DND-41 (cell line): ENCODE results near the gene CPT1C.

Source experiments
- ATAC-seq: fragments of 200-7000 bp; cut with Tn5 transposase; 3 replicates; pipeline ENCODE4 v1.9.1; 2021; ENCODE audit warnings: low read depth; ENCODE audit not compliant: insufficient read depth
- DNase-seq: peaks from one replicate; pipeline ENCODE4 v3.0.0-alpha.2; 2020
- H2AFZ ChIP-seq: 2 replicates; pipeline ENCODE4 v1.6.0; 2012; ENCODE audit warnings: low read depth, low read length
- H3K27ac ChIP-seq: 2 replicates; pipeline ENCODE4 v1.5.1; 2012; ENCODE audit warnings: low read length, inconsistent platforms
- H3K27me3 ChIP-seq: fragments of 200-600 bp; sonication (generic); 2 replicates; pipeline ENCODE4 v1.6.0; 2012; ENCODE audit warnings: low read length, mild to moderate bottlenecking, inconsistent platforms; ENCODE audit not compliant: insufficient read depth, poor library complexity
- H3K36me3 ChIP-seq: 2 replicates; pipeline ENCODE4 v1.5.1; 2012; ENCODE audit warnings: low read length, inconsistent platforms; ENCODE audit not compliant: insufficient read depth
- H3K4me1 ChIP-seq: 2 replicates; pipeline ENCODE4 v1.5.1; 2012; ENCODE audit warnings: mild to moderate bottlenecking, low read length; ENCODE audit not compliant: insufficient read depth
- H3K4me2 ChIP-seq: 2 replicates; pipeline ENCODE4 v1.6.0; 2012; ENCODE audit warnings: mild to moderate bottlenecking, moderate library complexity, low read length, inconsistent platforms; ENCODE audit not compliant: insufficient read depth
- H3K4me3 ChIP-seq, 2 experiments: fragments of 200-600 bp in 1 of 2; shearing (Covaris generic) in 1 of 2; 2 replicates each; pipeline ENCODE4 v1.5.1; 2012 to 2016; ENCODE audit warnings: inconsistent platforms in 2 of 2, low read length in 2 of 2, mild to moderate bottlenecking in 2 of 2, low read depth in 1 of 2, moderate library complexity in 1 of 2
- H3K79me2 ChIP-seq: 2 replicates; pipeline ENCODE4 v1.6.0; 2012; ENCODE audit warnings: low read length, inconsistent platforms; ENCODE audit not compliant: insufficient read depth
- H3K9ac ChIP-seq: 2 replicates; pipeline ENCODE4 v1.6.0; 2012; ENCODE audit warnings: low read depth, mild to moderate bottlenecking, inconsistent platforms, low read length, moderate library complexity
- H3K9me3 ChIP-seq: 2 replicates; pipeline ENCODE4 v1.5.1; 2012; ENCODE audit warnings: low read length, moderate library complexity, mild to moderate bottlenecking, inconsistent platforms; ENCODE audit not compliant: insufficient read depth, severe bottlenecking
- H4K20me1 ChIP-seq: 2 replicates; pipeline ENCODE4 v1.6.0; 2012; ENCODE audit warnings: low read length; ENCODE audit not compliant: insufficient read depth
- EZH2 ChIP-seq: IDR thresholded peaks from 3 replicates; pipeline ENCODE4 v1.6.1; 2012; ENCODE audit warnings: borderline replicate concordance, low read depth, mild to moderate bottlenecking, moderate library complexity, low read length, inconsistent platforms; ENCODE audit not compliant: severe bottlenecking
- TF ChIP-seq, protein P1 (sequence below): IDR thresholded peaks from 2 replicates; pipeline ENCODE4 v1.5.1; 2012; ENCODE audit warnings: borderline replicate concordance, low read length, moderate library complexity, mild to moderate bottlenecking; ENCODE audit not compliant: poor library complexity, severe bottlenecking; ENCODE audit errors: extremely low read depth

CPT1C gene

DNA sequence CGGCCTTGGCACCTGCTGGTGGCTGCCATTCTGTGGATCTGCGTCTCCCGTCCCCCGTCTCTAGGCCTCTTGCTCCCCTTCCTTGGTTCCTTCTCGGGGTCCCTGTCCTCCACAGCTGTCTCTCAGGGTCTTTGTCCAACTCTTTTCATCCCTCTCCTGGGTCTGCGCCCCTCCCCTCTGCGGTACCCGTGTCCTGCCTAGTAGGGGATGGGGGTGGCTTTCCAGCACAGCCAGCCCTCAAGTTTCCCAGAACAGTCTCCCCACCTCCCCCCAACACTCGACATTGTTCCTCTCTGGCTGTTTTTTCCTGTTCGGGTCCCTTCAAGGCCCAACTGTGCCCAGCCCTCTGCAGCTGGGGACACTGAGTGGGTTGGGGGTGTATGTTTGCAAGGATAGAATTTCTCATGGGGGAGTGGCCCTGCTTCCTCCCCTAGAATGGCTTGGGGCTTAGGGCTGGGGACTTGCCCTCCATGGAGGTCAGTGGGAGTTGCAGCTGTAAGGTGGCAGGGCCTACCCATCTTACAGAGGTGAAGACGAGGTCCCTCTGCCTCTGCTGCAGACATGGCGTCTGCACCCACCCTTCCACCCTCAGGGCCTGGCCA is 2.3 kb upstream of the CPT1C start:
- Histone ChIP-seq H3K9ac (no peak overlapping the region), H2AFZ (no peak overlapping the region), H3K27me3 (no peaks in the 10 kb centered on the region), H3K4me2 (no peak overlapping the region), H3K36me3 (peaks cover 57% of the 10 kb centered on the region), H3K4me3 (no peak overlapping the region), H3K9me3 (no peaks in the 10 kb centered on the region), H3K4me1 (no peaks in the 10 kb centered on the region), H3K79me2 (peaks cover 7% of the 10 kb centered on the region; the same call in 1 of the 2 replicates), H3K27ac (no peak overlapping the region), H4K20me1 (peaks cover 50% of the 10 kb centered on the region)
- TF ChIP-seq EZH2 = no peak
- TF ChIP-seq, protein P1, sequence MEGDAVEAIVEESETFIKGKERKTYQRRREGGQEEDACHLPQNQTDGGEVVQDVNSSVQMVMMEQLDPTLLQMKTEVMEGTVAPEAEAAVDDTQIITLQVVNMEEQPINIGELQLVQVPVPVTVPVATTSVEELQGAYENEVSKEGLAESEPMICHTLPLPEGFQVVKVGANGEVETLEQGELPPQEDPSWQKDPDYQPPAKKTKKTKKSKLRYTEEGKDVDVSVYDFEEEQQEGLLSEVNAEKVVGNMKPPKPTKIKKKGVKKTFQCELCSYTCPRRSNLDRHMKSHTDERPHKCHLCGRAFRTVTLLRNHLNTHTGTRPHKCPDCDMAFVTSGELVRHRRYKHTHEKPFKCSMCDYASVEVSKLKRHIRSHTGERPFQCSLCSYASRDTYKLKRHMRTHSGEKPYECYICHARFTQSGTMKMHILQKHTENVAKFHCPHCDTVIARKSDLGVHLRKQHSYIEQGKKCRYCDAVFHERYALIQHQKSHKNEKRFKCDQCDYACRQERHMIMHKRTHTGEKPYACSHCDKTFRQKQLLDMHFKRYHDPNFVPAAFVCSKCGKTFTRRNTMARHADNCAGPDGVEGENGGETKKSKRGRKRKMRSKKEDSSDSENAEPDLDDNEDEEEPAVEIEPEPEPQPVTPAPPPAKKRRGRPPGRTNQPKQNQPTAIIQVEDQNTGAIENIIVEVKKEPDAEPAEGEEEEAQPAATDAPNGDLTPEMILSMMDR = no peak
- ATAC-seq (no peak), DNase-seq (no peak)

DNA sequence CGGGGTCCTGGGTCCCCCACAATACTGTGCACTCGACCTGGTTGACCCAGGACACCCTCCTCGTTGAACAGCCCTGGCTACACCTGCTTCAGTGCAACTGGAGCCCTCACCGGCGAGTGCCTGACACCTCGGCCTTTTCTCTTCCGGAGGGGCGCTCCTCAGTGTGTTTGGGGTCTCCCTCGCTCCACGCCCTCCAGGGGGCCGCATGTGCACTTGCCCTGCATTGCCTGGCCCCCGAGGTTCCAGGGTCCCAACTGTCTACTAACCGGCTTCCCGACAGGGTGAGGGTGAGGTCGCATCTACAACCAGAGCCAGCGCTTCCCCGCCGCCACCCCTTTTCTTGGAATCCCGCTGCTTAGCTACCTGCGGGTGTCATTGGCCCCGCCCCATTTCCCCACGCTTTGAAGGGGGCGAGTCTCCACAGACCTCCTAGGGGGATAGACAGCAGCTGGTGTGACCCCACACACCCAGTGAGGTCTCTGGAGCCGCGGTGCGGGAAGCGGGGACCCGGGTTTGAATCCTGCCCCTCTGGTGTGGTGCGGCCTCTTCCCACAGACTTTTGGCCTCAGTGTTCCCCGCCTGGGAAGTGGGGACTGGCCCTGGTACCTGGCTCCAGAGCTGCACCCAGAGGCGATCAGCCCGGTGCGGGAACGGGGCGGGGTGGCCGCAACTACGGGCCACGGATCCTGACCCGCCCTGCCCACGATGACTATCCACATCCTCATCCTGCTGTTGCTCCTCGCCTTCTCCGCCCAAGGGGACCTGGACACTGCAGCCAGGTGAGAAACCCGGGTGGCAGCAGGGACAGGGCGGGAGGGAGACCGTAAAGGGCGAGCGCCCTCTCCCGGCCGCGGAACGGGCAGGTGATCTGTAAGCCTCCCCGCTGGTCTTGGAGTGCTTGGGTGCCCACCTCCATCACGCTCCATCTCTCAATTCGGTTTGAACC is 1.5 kb upstream of the CPT1C start, which contains the start of gene ADM5:
Gene ADM5 (plus strand): TSS at position 462 of the 946 bp plus-strand sequence. CDS start 244 bp downstream, at position 706.
- Histone ChIP-seq H4K20me1 (peaks cover 42% of the 10 kb centered on the region), H2AFZ (no peak within 1 kb of the TSS), H3K27ac (no peak within 1 kb of the TSS), H3K9ac (no peak within 1 kb of the TSS), H3K9me3 (no peaks in the 10 kb centered on the region), H3K27me3 (no peaks in the 10 kb centered on the region), H3K36me3 (peaks cover 49% of the 10 kb centered on the region), H3K4me1 (no peaks in the 10 kb centered on the region), H3K79me2 (no peaks in the 10 kb centered on the region), H3K4me2 (no peak within 1 kb of the TSS), H3K4me3 (no peak within 1 kb of the TSS)
- ATAC-seq (peak; percentile 21; the same call in 2 of the 3 replicates), DNase-seq (no peak)
- TF ChIP-seq EZH2 = no peak
- TF ChIP-seq, protein P1 = no peak

DNA sequence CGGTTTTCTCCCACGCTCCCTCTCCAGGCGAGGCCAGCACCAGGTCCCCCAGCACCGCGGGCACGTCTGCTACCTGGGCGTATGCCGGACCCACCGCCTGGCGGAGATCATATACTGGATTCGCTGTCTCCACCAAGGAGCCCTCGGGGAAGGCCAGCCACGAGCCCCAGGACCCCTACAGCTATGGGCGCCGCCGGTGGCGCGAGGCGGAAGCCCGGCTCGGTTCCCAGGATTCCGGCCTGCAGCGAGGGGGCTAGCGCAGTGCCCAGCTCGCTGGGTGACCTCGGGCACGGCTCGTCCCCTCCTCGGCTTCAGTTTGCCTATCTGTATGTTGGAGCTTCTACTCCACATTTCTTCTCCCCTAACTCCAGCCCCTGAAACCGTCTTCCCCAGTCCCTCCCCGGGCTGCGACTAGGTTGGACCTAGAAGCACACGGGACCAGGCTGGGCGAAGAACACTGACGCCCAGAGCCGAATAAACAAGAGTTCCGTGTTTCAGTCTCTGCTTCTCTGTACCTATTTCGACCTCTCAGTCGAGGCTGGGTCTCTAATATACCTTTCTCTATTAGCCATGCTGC is 749 bp upstream of the CPT1C start:
- TF ChIP-seq, protein P1 = no peak
- TF ChIP-seq EZH2 = no peak
- no peaks in the 10 kb centered on the region for H3K4me1 ChIP-seq
- H3K4me3 ChIP-seq = no peak overlapping the region
- H3K36me3 ChIP-seq = peaks cover 42% of the 10 kb centered on the region
- H3K27ac ChIP-seq = no peak overlapping the region
- H3K9ac ChIP-seq = no peak overlapping the region
- no peak overlapping the region for H3K4me2 ChIP-seq
- no peaks in the 10 kb centered on the region for H3K27me3 ChIP-seq
- H3K9me3 ChIP-seq = no peaks in the 10 kb centered on the region
- DNase-seq (no peak), ATAC-seq (peak; percentile 22)
- peaks cover 35% of the 10 kb centered on the region for H4K20me1 ChIP-seq
- H3K79me2 ChIP-seq = no peaks in the 10 kb centered on the region
- no peak overlapping the region for H2AFZ ChIP-seq
